UCSD-AML1 (cell line): ENCODE measurements around the gene PTPN23.

Experiments
- DNase-seq: peaks from one replicate; lab custom pipeline; 2025; ENCODE audit not compliant: unreplicated experiment; lab: John Stamatoyannopoulos, UW

Gene PTPN23

GRCh38 chr3:47418167-47419082, 37.6 kb downstream of the PTPN23 start:
- DNase-seq = no peak

- no peak for DNase-seq
These were observed 38.5 kb downstream of the PTPN23 start for GRCh38 chr3:47419083-47420043.

GRCh38 chr3:47420044-47420430, 39.2 kb downstream of the PTPN23 start:
- DNase-seq = no peak

GRCh38 chr3:47420511-47421484, 40.0 kb downstream of the PTPN23 start:
- peak; percentile 87 for DNase-seq

GRCh38 chr3:47421741-47422649, 41.2 kb downstream of the PTPN23 start:
- peak; percentile 54 for DNase-seq

- no peak for DNase-seq
These were observed 41.9 kb downstream of the PTPN23 start for GRCh38 chr3:47422743-47423142.

- no peak for DNase-seq
These were observed 42.8 kb downstream of the PTPN23 start for GRCh38 chr3:47423548-47424145.

- no peak for DNase-seq
These were observed 43.9 kb downstream of the PTPN23 start for GRCh38 chr3:47424434-47425382.

GRCh38 chr3:47425383-47425778, 44.6 kb downstream of the PTPN23 start:
- no peak for DNase-seq

- no peak for DNase-seq
These were observed 45.1 kb downstream of the PTPN23 start for GRCh38 chr3:47425959-47426358.

- DNase-seq = no peak
These were observed 47.0 kb downstream of the PTPN23 start for GRCh38 chr3:47427866-47428265.

- DNase-seq = no peak
These were observed 47.8 kb downstream of the PTPN23 start for GRCh38 chr3:47428662-47429061.

- no peak for DNase-seq
These were observed 48.9 kb downstream of the PTPN23 start for GRCh38 chr3:47429476-47430270.

GRCh38 chr3:47430606-47431005, 49.8 kb downstream of the PTPN23 start:
- DNase-seq = no peak

GRCh38 chr3:47431225-47431624, 50.4 kb downstream of the PTPN23 start:
- DNase-seq = no peak

GRCh38 chr3:47432673-47433072, 51.9 kb downstream of the PTPN23 start:
- no peak for DNase-seq

- DNase-seq = no peak
These were observed 53.0 kb downstream of the PTPN23 start for GRCh38 chr3:47433796-47434195.
